SK-N-DZ (cell line): Measurements from ENCODE around the gene MAP3K9.
"Not testable (repeated sequence)": the region's sequence is repeated elsewhere in the genome, so short reads cannot be mapped to it uniquely, and the experiment has no call there.

Experiments
- DNase-seq: peaks from one replicate; pipeline ENCODE4 v3.0.0-alpha.2; 2015; ENCODE audit warnings: low spot score

The MAP3K9 gene

GRCh38 chr14:70724944-70725343, 84.4 kb downstream of the MAP3K9 start:
- DNase-seq: no peak

- no peak for DNase-seq
These were observed 85.2 kb downstream of the MAP3K9 start for GRCh38 chr14:70724110-70724509.

- no peak for DNase-seq
These were observed 86.0 kb downstream of the MAP3K9 start for GRCh38 chr14:70723276-70723675.

GRCh38 chr14:70722418-70722817, 86.9 kb downstream of the MAP3K9 start:
- no peak for DNase-seq

- no peak for DNase-seq
These were observed 87.8 kb downstream of the MAP3K9 start for GRCh38 chr14:70721542-70721941.

GRCh38 chr14:70718383-70719118, 90.8 kb downstream of the MAP3K9 start:
- no peak for DNase-seq

GRCh38 chr14:70716958-70717357, 92.4 kb downstream of the MAP3K9 start:
- no peak for DNase-seq

- no peak for DNase-seq
These were observed 92.8 kb downstream of the MAP3K9 start for GRCh38 chr14:70716483-70716882.

GRCh38 chr14:70714055-70714550, 95.2 kb downstream of the MAP3K9 start:
- DNase-seq: peak; percentile 76

GRCh38 chr14:70713511-70713916, 95.8 kb downstream of the MAP3K9 start:
- no peak for DNase-seq

GRCh38 chr14:70713096-70713495, 96.2 kb downstream of the MAP3K9 start:
- DNase-seq: no peak

- DNase-seq: no peak
These were observed 97.9 kb downstream of the MAP3K9 start for GRCh38 chr14:70711451-70711850.

GRCh38 chr14:70709726-70710382, 99.5 kb downstream of the MAP3K9 start:
- DNase-seq: no peak

- DNase-seq: no peak
These were observed 100.4 kb downstream of the MAP3K9 start for GRCh38 chr14:70708717-70709570.

- DNase-seq: no peak
These were observed 101.9 kb downstream of the MAP3K9 start for GRCh38 chr14:70707138-70708038.

GRCh38 chr14:70706177-70706576, 103.1 kb downstream of the MAP3K9 start:
- peak; percentile 49 for DNase-seq

GRCh38 chr14:70704960-70705359, 104.4 kb downstream of the MAP3K9 start:
- DNase-seq: no peak

- DNase-seq: not testable (repeated sequence)
These were observed 105.6 kb downstream of the MAP3K9 start for GRCh38 chr14:70703621-70704168.

GRCh38 chr14:70702161-70702560, 107.2 kb downstream of the MAP3K9 start:
- no peak for DNase-seq

GRCh38 chr14:70701610-70702009, 107.7 kb downstream of the MAP3K9 start:
- DNase-seq: no peak
